NCI-H2171 treated with DMSO at 0.1 percent for 48 hours (cell line): ENCODE results near the gene SLC11A1.

Experiments used
- DNase-seq: peaks from one replicate; lab custom pipeline; 2025; lab: John Stamatoyannopoulos, UW

SLC11A1 gene

GRCh38 chr2:218366621-218367414 is 15.3 kb upstream of the SLC11A1 start:
- no peak for DNase-seq

- DNase-seq: no peak
These were observed 14.5 kb upstream of the SLC11A1 start for GRCh38 chr2:218367415-218368149.

- no peak for DNase-seq
These were observed 13.9 kb upstream of the SLC11A1 start for GRCh38 chr2:218368150-218368528.

GRCh38 chr2:218368621-218369153 is 13.4 kb upstream of the SLC11A1 start:
- no peak for DNase-seq

GRCh38 chr2:218369330-218369729 is 12.7 kb upstream of the SLC11A1 start:
- no peak for DNase-seq

GRCh38 chr2:218370410-218371063 is 11.5 kb upstream of the SLC11A1 start:
- DNase-seq: no peak

- DNase-seq: no peak
These were observed 10.1 kb upstream of the SLC11A1 start for GRCh38 chr2:218371983-218372350.

GRCh38 chr2:218374795-218375194 is 7.3 kb upstream of the SLC11A1 start:
- no peak for DNase-seq

- DNase-seq: no peak
These were observed 6.9 kb upstream of the SLC11A1 start for GRCh38 chr2:218375212-218375611.

GRCh38 chr2:218378053-218378452 is 4.0 kb upstream of the SLC11A1 start:
- no peak for DNase-seq

GRCh38 chr2:218382785-218383184 is 712 bp downstream of the SLC11A1 start:
- DNase-seq: no peak

GRCh38 chr2:218383892-218384519 is 1.9 kb downstream of the SLC11A1 start:
- DNase-seq: peak; percentile 81

GRCh38 chr2:218384975-218385374 is 2.9 kb downstream of the SLC11A1 start:
- DNase-seq: no peak

- no peak for DNase-seq
These were observed 4.7 kb downstream of the SLC11A1 start for GRCh38 chr2:218386505-218387368.

GRCh38 chr2:218387369-218388194 is 5.5 kb downstream of the SLC11A1 start:
- DNase-seq: peak; percentile 95

- DNase-seq: no peak
These were observed 7.5 kb downstream of the SLC11A1 start for GRCh38 chr2:218389333-218390150.

- DNase-seq: no peak
These were observed 9.1 kb downstream of the SLC11A1 start for GRCh38 chr2:218391202-218391601.

- DNase-seq: no peak
These were observed 10.4 kb downstream of the SLC11A1 start for GRCh38 chr2:218392459-218392858.

GRCh38 chr2:218392891-218393462 is 10.9 kb downstream of the SLC11A1 start:
- no peak for DNase-seq
